Left colon (tissue), 2 donors: ENCODE data around the gene DEPDC4. TPM values are rescaled to one million over a fixed set of nuclear protein-coding genes. Genes with fewer than 3 reads are reported as not detected.
"Not testable (repeated sequence)": the region's sequence is repeated elsewhere in the genome, so short reads cannot be mapped to it uniquely, and the experiment has no call there.

Source experiments
- ATAC-seq: fragments of 200-7000 bp; cut with Tn5 transposase; one replicate; pipeline ENCODE4 v1.9.1; 2020; ENCODE audit warnings: mild to moderate bottlenecking, moderate library complexity
- DNase-seq, 2 donors: peaks; one replicate each; pipeline ENCODE4 v3.0.0-alpha.2; 2020
- intact Hi-C, 2 donors: fragments of 100-400 bp; cut with DNase I in 1 of 2; cut with micrococcal nuclease in 1 of 2; formaldehyde crosslinking; loops; one replicate each; pipeline versions ENCODE4 v1.11.2 to v1.14.0; 2022; cut with DNase I, micrococcal nuclease
- total RNA-seq, 2 donors: library from RNA; stranded (reverse); fragmentation: NEBNext Ultra II Directional; extraction: Animal tissue kit (Norgen Biotek cat#: 25700); gene quantifications; one replicate each; pipeline ENCODE4 v1.2.1, GENCODE V29; 2021
- donor health status: DM: no; HTN: no; CAD: no.
- donor health status: DM: yes; HTN: yes; CAD: no.

Gene DEPDC4
- total RNA-seq, 2 donors from 2014 or later = 1.7 to 3.0 TPM

- DNase-seq, intact Hi-C loops: not testable (repeated sequence)
- peak; percentile 49 for ATAC-seq
Measured at GRCh38 chr12:100222173-100222572, 44.7 kb downstream of the DEPDC4 start.

GRCh38 chr12:100221523-100221922 is 45.4 kb downstream of the DEPDC4 start:
- DNase-seq = no peak
- ATAC-seq = peak; percentile 67
- intact Hi-C loops = no loop called here

GRCh38 chr12:100219328-100220109 is 47.4 kb downstream of the DEPDC4 start:
- DNase-seq = no peak
- no peak for ATAC-seq
- intact Hi-C loops = no loop called here

GRCh38 chr12:100216337-100216736 is 50.5 kb downstream of the DEPDC4 start:
- peak; percentile 92 for ATAC-seq
- intact Hi-C loops = no loop called here
- DNase-seq = no peak

- intact Hi-C loops = no loop called here
- peak; percentile 66 for ATAC-seq
Measured at GRCh38 chr12:100215209-100215608, 51.7 kb downstream of the DEPDC4 start.

GRCh38 chr12:100214518-100214917 is 52.4 kb downstream of the DEPDC4 start:
- ATAC-seq (no peak), DNase-seq (no peak)
- intact Hi-C loops = no loop called here

More at GRCh38 chr12:100215209-100215608, 51.7 kb downstream of the DEPDC4 start:
- no peak for DNase-seq

GRCh38 chr12:100213016-100213891 is 53.6 kb downstream of the DEPDC4 start:
- ATAC-seq = no peak
- no peak for DNase-seq
- intact Hi-C loops = no loop called here

- intact Hi-C loops = no loop called here
- DNase-seq = no peak
- ATAC-seq = no peak
Measured at GRCh38 chr12:100211698-100212097, 55.2 kb downstream of the DEPDC4 start.

- DNase-seq = no peak
- intact Hi-C loops = no loop called here
Measured at GRCh38 chr12:100208834-100209233, 58.0 kb downstream of the DEPDC4 start.

GRCh38 chr12:100207311-100207710 is 59.6 kb downstream of the DEPDC4 start:
- intact Hi-C loops = no loop called here
- DNase-seq (no peak), ATAC-seq (no peak)

More at GRCh38 chr12:100208834-100209233, 58.0 kb downstream of the DEPDC4 start:
- no peak for ATAC-seq

GRCh38 chr12:100201604-100202423 is 65.1 kb downstream of the DEPDC4 start:
- ATAC-seq (no peak), DNase-seq (no peak)
- intact Hi-C loops = loop anchor here in 1 of 2 donors (5.0 kb wide), 1 partner anchor 60 kb away; the partner anchor contains the start of gene BLTP3B

- intact Hi-C loops = loop anchor here in 1 of 2 donors (5.0 kb wide), 1 partner anchor 58 kb away; the partner anchor contains the start of gene BLTP3B
- ATAC-seq (peak; percentile 90), DNase-seq (peak; percentile 96 to 99)
Measured at GRCh38 chr12:100200463-100201181, 66.3 kb downstream of the DEPDC4 start, which contains the start of gene ACTR6. Gene ACTR6, plus strand, starts transcription at chr12:100200815. Its CDS starts 37 bp downstream, at chr12:100200852.

GRCh38 chr12:100199347-100200149 is 67.3 kb downstream of the DEPDC4 start:
- DNase-seq = peak; percentile 90 to 91
- intact Hi-C loops = loop anchor here in 1 of 2 donors (5.0 kb wide), 1 partner anchor 57 kb away; the partner anchor contains the start of gene BLTP3B
- ATAC-seq = peak; percentile 91

- peak; percentile 0 for ATAC-seq
- intact Hi-C loops = no loop called here
- peak in 1 of 2 donors; percentile 8 for DNase-seq
Measured at GRCh38 chr12:100199023-100199346, 67.9 kb downstream of the DEPDC4 start.

- ATAC-seq (no peak), DNase-seq (no peak)
- intact Hi-C loops = no loop called here
Measured at GRCh38 chr12:100197486-100197885, 69.4 kb downstream of the DEPDC4 start.

- no peak for ATAC-seq
- DNase-seq = no peak
- intact Hi-C loops = no loop called here
Measured at GRCh38 chr12:100193085-100193484, 73.8 kb downstream of the DEPDC4 start.
